Sigmoid colon (tissue), 4 donors: ENCODE results near the gene KRT40.

ENCODE experiments used
- CTCF ChIP-seq, 4 experiments: fragments of 450-650 bp in 3 of 4; fragments of 200-600 bp in 1 of 4; IDR thresholded peaks; one replicate each; pipeline ENCODE4 v1.5.1; 2016 to 2019; ENCODE audit warnings: antibody characterized with exemption in 4 of 4, mild to moderate bottlenecking in 3 of 4, moderate library complexity in 2 of 4
- EP300 ChIP-seq, 4 donors: sonication (generic); formaldehyde crosslinking; IDR thresholded peaks; one replicate each; pipeline ENCODE4 v1.6.1; 2017; ENCODE audit warnings: antibody characterized with exemption in 4 of 4
- POLR2A ChIP-seq, 2 donors: fragments of 450-650 bp; IDR thresholded peaks; one replicate each; pipeline ENCODE4 v1.6.1; 2016; ENCODE audit warnings: antibody characterized with exemption in 2 of 2, mild to moderate bottlenecking in 2 of 2, moderate library complexity in 2 of 2

- TF ChIP-seq CTCF (IDR thresholded peaks at IDR 0.05), result no peak
- no peak for TF ChIP-seq POLR2A (IDR thresholded peaks at IDR 0.05)
- no peak for TF ChIP-seq EP300 (IDR thresholded peaks at IDR 0.05)
Observed at GRCh38 chr17:40975516-40975915, 8.6 kb downstream of the KRT40 start.
